ENCODE results near the gene MORN5. TPM values are rescaled to one million over a fixed set of nuclear protein-coding genes. Genes with fewer than 3 reads are reported as not detected.

Gene MORN5
- total and polyA plus RNA-seq, 2 experiments from 2014 or later, result not detected

DNA sequence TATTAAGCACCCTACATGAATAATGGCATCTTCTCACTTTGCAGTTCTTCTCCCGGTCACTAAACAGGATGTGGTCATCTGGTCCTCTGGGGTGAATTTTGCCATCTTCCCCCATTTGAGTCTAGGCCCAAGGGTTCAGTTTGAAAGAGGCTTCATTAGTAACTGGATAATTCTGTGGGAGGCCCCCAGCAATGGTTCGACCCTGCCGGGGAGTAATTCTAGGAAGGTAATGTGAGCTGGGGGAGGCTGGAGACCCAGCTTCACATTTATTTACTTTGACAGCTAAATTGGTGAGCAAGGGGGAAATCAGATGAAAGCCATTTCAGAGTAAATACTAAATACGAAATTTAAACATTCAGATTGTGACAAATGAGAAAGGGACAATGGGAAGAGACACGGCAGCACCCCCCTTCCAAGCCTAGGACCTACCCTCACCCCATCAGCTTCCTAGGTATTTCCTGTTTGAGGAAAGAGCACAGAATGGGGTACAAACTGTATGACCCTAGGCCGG is 73.1 kb downstream of the MORN5 start:
- no peaks in the 10 kb centered on the region for H4K20me1 ChIP-seq (ENCODE audit: insufficient read depth)
- no peak overlapping the region for H3K27ac ChIP-seq
- WGBS, 2 experiments (ENCODE audit: low coverage in 1 of 2, low lambda C conversion rate in 2 of 2, missing lambda C conversion rate in 2 of 2), result 56 to 59% methylated on average over 6 of the region's 6 CpGs
- peaks cover 27% of the 10 kb centered on the region for H3K27me3 ChIP-seq (replicated peaks; ENCODE audit: insufficient read depth)
- no peak overlapping the region for H3K4me2 ChIP-seq (ENCODE audit: unreplicated experiment)
- TF ChIP-seq EZH2 (IDR thresholded peaks at IDR 0.05; ENCODE audit: insufficient read depth, poor library complexity, severe bottlenecking) (no peak), EZH2phosphoT487 (IDR thresholded peaks at IDR 0.05; ENCODE audit: insufficient read depth, low read depth) (no peak)
- H3K9me3 ChIP-seq (ENCODE audit: low read depth), result no peaks in the 10 kb centered on the region
- no peak overlapping the region for H2AFZ ChIP-seq
- H3K4me3 ChIP-seq, result no peak overlapping the region
- no peaks in the 10 kb centered on the region for H3K79me2 ChIP-seq (ENCODE audit: insufficient read depth)
- H3F3A ChIP-seq (ENCODE audit: insufficient read depth), result peaks cover 13% of the 10 kb centered on the region
- in situ Hi-C loops (cut with MboI), result no loop called here
- no peak overlapping the region for H3K9ac ChIP-seq
- no peaks in the 10 kb centered on the region for H3K36me3 ChIP-seq (ENCODE audit: low read depth)
- H3K9me2 ChIP-seq (ENCODE audit: insufficient read depth), result no peaks in the 10 kb centered on the region
- DNase-seq, result no peak
- H3K4me1 ChIP-seq (ENCODE audit: insufficient read depth), result peaks cover 3% of the 10 kb centered on the region; the same call in 1 of the 2 replicates

GRCh38 chr9:122234022-122234748 is 74.5 kb downstream of the MORN5 start:
- Histone ChIP-seq H3K4me1 (ENCODE audit: insufficient read depth) (no peaks in the 10 kb centered on the region), H3K4me3 (no peak overlapping the region), H4K20me1 (ENCODE audit: insufficient read depth) (no peaks in the 10 kb centered on the region), H3K9me2 (ENCODE audit: insufficient read depth) (no peaks in the 10 kb centered on the region), H3K27me3 (replicated peaks; ENCODE audit: insufficient read depth) (peaks cover 17% of the 10 kb centered on the region), H3F3A (ENCODE audit: insufficient read depth) (peaks cover 17% of the 10 kb centered on the region), H3K27ac (no peak overlapping the region), H2AFZ (no peak overlapping the region), H3K79me2 (ENCODE audit: insufficient read depth) (no peaks in the 10 kb centered on the region), H3K4me2 (ENCODE audit: unreplicated experiment) (no peak overlapping the region), H3K9ac (no peak overlapping the region), H3K9me3 (ENCODE audit: low read depth) (no peaks in the 10 kb centered on the region), H3K36me3 (ENCODE audit: low read depth) (0 out of 2 replicates have a peak, but pooled peaks cover 4% of the 10 kb centered on the region)
- WGBS, 2 experiments (ENCODE audit: low coverage in 1 of 2, low lambda C conversion rate in 2 of 2, missing lambda C conversion rate in 2 of 2), result 81 to 84% methylated on average over 7 of the region's 7 CpGs
- in situ Hi-C loops (cut with MboI), result no loop called here
- TF ChIP-seq EZH2phosphoT487 (IDR thresholded peaks at IDR 0.05; ENCODE audit: insufficient read depth, low read depth) (no peak), EZH2 (IDR thresholded peaks at IDR 0.05; ENCODE audit: insufficient read depth, poor library complexity, severe bottlenecking) (no peak)
- DNase-seq, result no peak

- WGBS, 2 experiments (ENCODE audit: low coverage in 1 of 2, low lambda C conversion rate in 2 of 2, missing lambda C conversion rate in 2 of 2), result 67 to 74% methylated on average over 10 of the region's 10 CpGs
- TF ChIP-seq EZH2 (IDR thresholded peaks at IDR 0.05; ENCODE audit: insufficient read depth, poor library complexity, severe bottlenecking) (no peak), EZH2phosphoT487 (IDR thresholded peaks at IDR 0.05; ENCODE audit: insufficient read depth, low read depth) (no peak)
- H3K36me3 ChIP-seq (ENCODE audit: low read depth), result peaks cover 27% of the 10 kb centered on the region
Measured at GRCh38 chr9:122236681-122237080, 77.0 kb downstream of the MORN5 start.

DNA sequence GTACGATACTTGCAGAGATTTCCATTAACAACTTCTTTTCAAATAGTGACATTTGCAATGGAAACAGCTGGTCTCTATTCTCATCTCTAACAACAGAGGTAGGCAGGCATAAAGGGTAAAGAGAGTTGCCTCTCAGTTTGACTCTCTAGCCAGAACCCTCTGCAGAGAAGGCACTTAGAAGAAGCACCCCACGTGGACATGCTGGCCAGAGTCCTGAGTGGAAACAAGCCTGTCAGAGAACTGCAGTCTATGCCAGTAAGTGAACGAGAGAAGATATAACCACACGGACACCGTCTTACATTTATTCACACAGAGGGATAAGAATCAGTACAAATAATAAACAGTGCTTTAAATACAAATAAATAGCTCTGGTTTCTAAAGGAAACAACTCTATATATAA is 80.0 kb downstream of the MORN5 start:
- no peaks in the 10 kb centered on the region for H3K9me3 ChIP-seq (ENCODE audit: low read depth)
- H3K9me2 ChIP-seq (ENCODE audit: insufficient read depth), result no peaks in the 10 kb centered on the region
- DNase-seq, result no peak
- in situ Hi-C loops (cut with MboI), result no loop called here
- H3K9ac ChIP-seq, result no peak overlapping the region
- peaks cover 27% of the 10 kb centered on the region; the same call in 1 of the 2 replicates for H3F3A ChIP-seq (ENCODE audit: insufficient read depth)
- no peak overlapping the region for H3K4me2 ChIP-seq (ENCODE audit: unreplicated experiment)
- H3K27me3 ChIP-seq (replicated peaks; ENCODE audit: insufficient read depth), result no peaks in the 10 kb centered on the region
- WGBS, 2 experiments (ENCODE audit: low coverage in 1 of 2, low lambda C conversion rate in 2 of 2, missing lambda C conversion rate in 2 of 2), result 77 to 81% methylated on average over 5 of the region's 5 CpGs
- peaks cover 55% of the 10 kb centered on the region for H3K36me3 ChIP-seq (ENCODE audit: low read depth)
- no peaks in the 10 kb centered on the region for H3K4me1 ChIP-seq (ENCODE audit: insufficient read depth)
- H3K4me3 ChIP-seq, result no peak overlapping the region
- H2AFZ ChIP-seq, result no peak overlapping the region
- TF ChIP-seq EZH2 (IDR thresholded peaks at IDR 0.05; ENCODE audit: insufficient read depth, poor library complexity, severe bottlenecking) (no peak), EZH2phosphoT487 (IDR thresholded peaks at IDR 0.05; ENCODE audit: insufficient read depth, low read depth) (no peak)
- H3K79me2 ChIP-seq (ENCODE audit: insufficient read depth), result no peaks in the 10 kb centered on the region
- no peak overlapping the region for H3K27ac ChIP-seq
- no peaks in the 10 kb centered on the region for H4K20me1 ChIP-seq (ENCODE audit: insufficient read depth)

More at GRCh38 chr9:122236681-122237080, 77.0 kb downstream of the MORN5 start:
- Histone ChIP-seq H3K4me3 (no peak overlapping the region), H3K27ac (no peak overlapping the region), H4K20me1 (ENCODE audit: insufficient read depth) (no peaks in the 10 kb centered on the region), H2AFZ (no peak overlapping the region), H3K4me1 (ENCODE audit: insufficient read depth) (no peaks in the 10 kb centered on the region), H3K9me3 (ENCODE audit: low read depth) (no peaks in the 10 kb centered on the region), H3K79me2 (ENCODE audit: insufficient read depth) (no peaks in the 10 kb centered on the region), H3K9ac (no peak overlapping the region), H3K27me3 (replicated peaks; ENCODE audit: insufficient read depth) (peaks cover 1% of the 10 kb centered on the region; the same call in 1 of the 2 replicates), H3K9me2 (ENCODE audit: insufficient read depth) (no peaks in the 10 kb centered on the region), H3K4me2 (ENCODE audit: unreplicated experiment) (no peak overlapping the region), H3F3A (ENCODE audit: insufficient read depth) (peaks cover 21% of the 10 kb centered on the region; the same call in 1 of the 2 replicates)
- in situ Hi-C loops (cut with MboI), result no loop called here
- DNase-seq, result peak; percentile 53

All from GM23248 (cell line).